Activated CD4-positive, CD25-positive, alpha-beta regulatory T cell treated with anti-CD3 and anti-CD28 coated beads, Interleukin-2, amount 50 U/mL, for 72 hours (primary cell): Measurements from ENCODE around the gene CDYL.

Source experiments
- DNase-seq: peaks from one replicate; pipeline ENCODE4 v3.0.0; 2021

Gene CDYL

GRCh38 chr6:4910037-4910760, 134.0 kb downstream of the CDYL start:
- no peak for DNase-seq

- DNase-seq = no peak
These were observed 136.4 kb downstream of the CDYL start for GRCh38 chr6:4912559-4912958.

- DNase-seq = no peak
These were observed 137.7 kb downstream of the CDYL start for GRCh38 chr6:4913705-4914419.

GRCh38 chr6:4914420-4915159, 138.4 kb downstream of the CDYL start:
- DNase-seq = no peak

GRCh38 chr6:4916954-4917561, 140.9 kb downstream of the CDYL start:
- no peak for DNase-seq

- no peak for DNase-seq
These were observed 144.8 kb downstream of the CDYL start for GRCh38 chr6:4920914-4921410.

GRCh38 chr6:4922488-4923037, 146.4 kb downstream of the CDYL start:
- DNase-seq = no peak

- DNase-seq = no peak
These were observed 146.9 kb downstream of the CDYL start for GRCh38 chr6:4923081-4923480.

- DNase-seq = no peak
These were observed 148.6 kb downstream of the CDYL start for GRCh38 chr6:4924661-4925271.

GRCh38 chr6:4925580-4925979, 149.4 kb downstream of the CDYL start:
- DNase-seq = no peak

- DNase-seq = no peak
These were observed 152.2 kb downstream of the CDYL start for GRCh38 chr6:4928426-4928825.

- no peak for DNase-seq
These were observed 153.0 kb downstream of the CDYL start for GRCh38 chr6:4929097-4929718.

- no peak for DNase-seq
These were observed 154.0 kb downstream of the CDYL start for GRCh38 chr6:4930025-4930691.

- DNase-seq = no peak
These were observed 155.5 kb downstream of the CDYL start for GRCh38 chr6:4931530-4932227.

- no peak for DNase-seq
These were observed 156.2 kb downstream of the CDYL start for GRCh38 chr6:4932228-4932903.

GRCh38 chr6:4935486-4935885, 159.3 kb downstream of the CDYL start:
- no peak for DNase-seq

- DNase-seq = no peak
These were observed 159.9 kb downstream of the CDYL start for GRCh38 chr6:4935975-4936680.

GRCh38 chr6:4936681-4937041, 160.5 kb downstream of the CDYL start:
- DNase-seq = no peak

- no peak for DNase-seq
These were observed 161.2 kb downstream of the CDYL start for GRCh38 chr6:4937414-4937813.

- no peak for DNase-seq
These were observed 163.0 kb downstream of the CDYL start for GRCh38 chr6:4939241-4939640.
